Measurements from ENCODE around the gene BAIAP2L2. TPM values are rescaled to one million over a fixed set of nuclear protein-coding genes. Genes with fewer than 3 reads are reported as not detected.

Gene BAIAP2L2
- total and polyA plus RNA-seq, 10 of the 15 experiments (the other 5 are each of a cell fraction or from before 2014, with no cell fraction given), result 0.08 to 0.38 (median 0.14) TPM; not detected in 6

DNA sequence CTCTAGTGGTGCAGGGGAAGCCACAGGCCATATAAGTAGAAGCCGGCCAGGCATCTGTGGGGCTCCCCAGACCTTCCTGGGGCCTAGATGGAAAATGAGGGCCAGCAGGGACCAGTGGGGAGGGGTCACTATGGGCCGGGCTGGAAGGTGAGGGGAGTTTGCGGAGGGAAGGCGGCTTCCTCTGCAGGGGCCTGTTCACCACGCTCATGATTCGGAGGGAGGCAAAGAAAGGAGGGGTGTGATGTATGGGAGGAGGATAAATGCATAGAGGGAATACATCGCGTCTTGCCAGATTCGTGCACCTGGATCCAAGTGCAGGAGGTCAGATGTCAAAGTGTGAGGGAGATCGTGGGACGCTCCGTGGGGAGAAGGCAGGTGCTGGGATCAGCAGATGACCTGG is 33.4 kb downstream of the BAIAP2L2 start:
- no TSS peak for BruUV-seq (replicated peaks)
- no peak for TF ChIP-seq YY1 (IDR thresholded peaks at IDR 0.05; ENCODE audit: low read depth, low read length)
- TF ChIP-seq BACH1 (IDR thresholded peaks at IDR 0.05; ENCODE audit: borderline replicate concordance), result no peak
- TF ChIP-seq, protein P1, sequence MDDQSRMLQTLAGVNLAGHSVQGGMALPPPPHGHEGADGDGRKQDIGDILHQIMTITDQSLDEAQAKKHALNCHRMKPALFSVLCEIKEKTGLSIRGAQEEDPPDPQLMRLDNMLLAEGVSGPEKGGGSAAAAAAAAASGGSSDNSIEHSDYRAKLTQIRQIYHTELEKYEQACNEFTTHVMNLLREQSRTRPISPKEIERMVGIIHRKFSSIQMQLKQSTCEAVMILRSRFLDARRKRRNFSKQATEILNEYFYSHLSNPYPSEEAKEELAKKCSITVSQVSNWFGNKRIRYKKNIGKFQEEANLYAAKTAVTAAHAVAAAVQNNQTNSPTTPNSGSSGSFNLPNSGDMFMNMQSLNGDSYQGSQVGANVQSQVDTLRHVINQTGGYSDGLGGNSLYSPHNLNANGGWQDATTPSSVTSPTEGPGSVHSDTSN (IDR thresholded peaks at IDR 0.05; ENCODE audit: insufficient replicate concordance, low read depth, low read length), result no peak
- TF ChIP-seq JUNB (IDR thresholded peaks at IDR 0.05), result no peak
- TF ChIP-seq PML (IDR thresholded peaks at IDR 0.05; ENCODE audit: low read length), result no peak
- TF ChIP-seq POLR2AphosphoS5 (IDR thresholded peaks at IDR 0.05; ENCODE audit: low read length), result no peak
- no peak for TF ChIP-seq ZNF207 (IDR thresholded peaks at IDR 0.05; ENCODE audit: borderline replicate concordance)
- TF ChIP-seq RCOR1 (conservative IDR thresholded peaks at IDR 0.05; ENCODE audit: low read depth, low read length), result no peak
- no peak for TF ChIP-seq RBBP5 (conservative IDR thresholded peaks at IDR 0.05)
- no peak for TF ChIP-seq POLR2A (IDR thresholded peaks at IDR 0.05; ENCODE audit: low read depth, low read length)
- no peak for TF ChIP-seq ETV6 (conservative IDR thresholded peaks at IDR 0.05 in 1 of 2, IDR thresholded peaks at IDR 0.05 in 1 of 2; ENCODE audit: borderline replicate concordance in 1 of 2, low read depth in 1 of 2)
- TF ChIP-seq, protein P2, sequence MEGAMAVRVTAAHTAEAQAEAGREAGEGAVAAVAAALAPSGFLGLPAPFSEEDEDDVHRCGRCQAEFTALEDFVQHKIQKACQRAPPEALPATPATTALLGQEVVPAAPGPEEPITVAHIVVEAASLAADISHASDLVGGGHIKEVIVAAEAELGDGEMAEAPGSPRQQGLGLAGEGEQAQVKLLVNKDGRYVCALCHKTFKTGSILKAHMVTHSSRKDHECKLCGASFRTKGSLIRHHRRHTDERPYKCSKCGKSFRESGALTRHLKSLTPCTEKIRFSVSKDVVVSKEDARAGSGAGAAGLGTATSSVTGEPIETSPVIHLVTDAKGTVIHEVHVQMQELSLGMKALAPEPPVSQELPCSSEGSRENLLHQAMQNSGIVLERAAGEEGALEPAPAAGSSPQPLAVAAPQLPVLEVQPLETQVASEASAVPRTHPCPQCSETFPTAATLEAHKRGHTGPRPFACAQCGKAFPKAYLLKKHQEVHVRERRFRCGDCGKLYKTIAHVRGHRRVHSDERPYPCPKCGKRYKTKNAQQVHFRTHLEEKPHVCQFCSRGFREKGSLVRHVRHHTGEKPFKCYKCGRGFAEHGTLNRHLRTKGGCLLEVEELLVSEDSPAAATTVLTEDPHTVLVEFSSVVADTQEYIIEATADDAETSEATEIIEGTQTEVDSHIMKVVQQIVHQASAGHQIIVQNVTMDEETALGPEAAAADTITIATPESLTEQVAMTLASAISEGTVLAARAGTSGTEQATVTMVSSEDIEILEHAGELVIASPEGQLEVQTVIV (IDR thresholded peaks at IDR 0.05; ENCODE audit: borderline replicate concordance, partially characterized antibody), result no peak
- TF ChIP-seq MYC (IDR thresholded peaks at IDR 0.05; ENCODE audit: insufficient read depth, insufficient read length, insufficient replicate concordance, low read length, severe bottlenecking), result no peak
- no peak for TF ChIP-seq HDGF (IDR thresholded peaks at IDR 0.05)
- TF ChIP-seq, protein P3, sequence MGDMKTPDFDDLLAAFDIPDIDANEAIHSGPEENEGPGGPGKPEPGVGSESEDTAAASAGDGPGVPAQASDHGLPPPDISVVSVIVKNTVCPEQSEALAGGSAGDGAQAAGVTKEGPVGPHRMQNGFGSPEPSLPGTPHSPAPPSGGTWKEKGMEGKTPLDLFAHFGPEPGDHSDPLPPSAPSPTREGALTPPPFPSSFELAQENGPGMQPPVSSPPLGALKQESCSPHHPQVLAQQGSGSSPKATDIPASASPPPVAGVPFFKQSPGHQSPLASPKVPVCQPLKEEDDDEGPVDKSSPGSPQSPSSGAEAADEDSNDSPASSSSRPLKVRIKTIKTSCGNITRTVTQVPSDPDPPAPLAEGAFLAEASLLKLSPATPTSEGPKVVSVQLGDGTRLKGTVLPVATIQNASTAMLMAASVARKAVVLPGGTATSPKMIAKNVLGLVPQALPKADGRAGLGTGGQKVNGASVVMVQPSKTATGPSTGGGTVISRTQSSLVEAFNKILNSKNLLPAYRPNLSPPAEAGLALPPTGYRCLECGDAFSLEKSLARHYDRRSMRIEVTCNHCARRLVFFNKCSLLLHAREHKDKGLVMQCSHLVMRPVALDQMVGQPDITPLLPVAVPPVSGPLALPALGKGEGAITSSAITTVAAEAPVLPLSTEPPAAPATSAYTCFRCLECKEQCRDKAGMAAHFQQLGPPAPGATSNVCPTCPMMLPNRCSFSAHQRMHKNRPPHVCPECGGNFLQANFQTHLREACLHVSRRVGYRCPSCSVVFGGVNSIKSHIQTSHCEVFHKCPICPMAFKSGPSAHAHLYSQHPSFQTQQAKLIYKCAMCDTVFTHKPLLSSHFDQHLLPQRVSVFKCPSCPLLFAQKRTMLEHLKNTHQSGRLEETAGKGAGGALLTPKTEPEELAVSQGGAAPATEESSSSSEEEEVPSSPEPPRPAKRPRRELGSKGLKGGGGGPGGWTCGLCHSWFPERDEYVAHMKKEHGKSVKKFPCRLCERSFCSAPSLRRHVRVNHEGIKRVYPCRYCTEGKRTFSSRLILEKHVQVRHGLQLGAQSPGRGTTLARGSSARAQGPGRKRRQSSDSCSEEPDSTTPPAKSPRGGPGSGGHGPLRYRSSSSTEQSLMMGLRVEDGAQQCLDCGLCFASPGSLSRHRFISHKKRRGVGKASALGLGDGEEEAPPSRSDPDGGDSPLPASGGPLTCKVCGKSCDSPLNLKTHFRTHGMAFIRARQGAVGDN (IDR thresholded peaks at IDR 0.05), result no peak
- TF ChIP-seq CHD2 (IDR thresholded peaks at IDR 0.05; ENCODE audit: borderline replicate concordance, low read depth, low read length), result no peak
- no peak for TF ChIP-seq CHD4 (IDR thresholded peaks at IDR 0.05)
- no peaks in the 10 kb centered on the region for H3K36me3 ChIP-seq (ENCODE audit: control insufficient read depth in 2 of 2, insufficient read depth in 2 of 2, low read length in 1 of 2)
- SMC1A ChIA-PET (ENCODE audit: uncharacterized antibody, unreplicated experiment), result no interaction called here
- FAIRE-seq (no peak), ATAC-seq (no peak), DNase-seq (ENCODE audit: low read depth, low spot score) (no peak)
- in situ Hi-C loops (cut with MboI), result no loop called here
- no peak overlapping the region for H3K9ac ChIP-seq (ENCODE audit: control insufficient read depth, insufficient read depth, low read length)
- no peaks in the 10 kb centered on the region for H4K20me1 ChIP-seq (ENCODE audit: control insufficient read depth, insufficient read depth)
- no peaks in the 10 kb centered on the region for H3K9me3 ChIP-seq (replicated peaks; ENCODE audit: control insufficient read depth, insufficient read depth, low read length)
- CTCF ChIA-PET, result no interaction called here
- no peak overlapping the region for H3K4me3 ChIP-seq
- 81% methylated on average over 12 of the region's 12 CpGs for WGBS (ENCODE audit: insufficient coverage, insufficient replicate concordance, low lambda C conversion rate, missing lambda C conversion rate)
- intact Hi-C loops (cut with micrococcal nuclease; ENCODE audit: unreplicated experiment), result no loop called here
- POLR2A ChIA-PET, result no interaction called here
- H2AFZ ChIP-seq (ENCODE audit: control insufficient read depth, low read depth, low read length), result no peak overlapping the region
- peaks cover 5% of the 10 kb centered on the region in 2 experiments; a peak in 3 of 4 replicates for H3K27me3 ChIP-seq (replicated peaks in 1 of 2; ENCODE audit: control insufficient read depth in 2 of 2, insufficient read depth in 2 of 2, low read length in 1 of 2)
- H3K27ac ChIP-seq (ENCODE audit: control insufficient read depth, insufficient read depth), result no peak overlapping the region
- H3K4me2 ChIP-seq (ENCODE audit: control insufficient read depth, insufficient read depth), result no peak overlapping the region
- H3K79me2 ChIP-seq (ENCODE audit: control insufficient read depth, insufficient read depth, low read length), result no peaks in the 10 kb centered on the region
- RAD21 ChIA-PET (ENCODE audit: unreplicated experiment), result no interaction called here
- no peaks in the 10 kb centered on the region for H3K4me1 ChIP-seq (ENCODE audit: control insufficient read depth, insufficient read depth, low read length)

All from GM12878 (cell line).